NOMO-1 treated with DMSO at 0.1 percent for 48 hours (cell line): ENCODE results near the gene SLC22A7.
"Not testable (repeated sequence)": the region's sequence is repeated elsewhere in the genome, so short reads cannot be mapped to it uniquely, and the experiment has no call there.

Experiments used
- DNase-seq: peaks from one replicate; lab custom pipeline; 2025; ENCODE audit not compliant: unreplicated experiment; lab: John Stamatoyannopoulos, UW

The SLC22A7 gene

DNA sequence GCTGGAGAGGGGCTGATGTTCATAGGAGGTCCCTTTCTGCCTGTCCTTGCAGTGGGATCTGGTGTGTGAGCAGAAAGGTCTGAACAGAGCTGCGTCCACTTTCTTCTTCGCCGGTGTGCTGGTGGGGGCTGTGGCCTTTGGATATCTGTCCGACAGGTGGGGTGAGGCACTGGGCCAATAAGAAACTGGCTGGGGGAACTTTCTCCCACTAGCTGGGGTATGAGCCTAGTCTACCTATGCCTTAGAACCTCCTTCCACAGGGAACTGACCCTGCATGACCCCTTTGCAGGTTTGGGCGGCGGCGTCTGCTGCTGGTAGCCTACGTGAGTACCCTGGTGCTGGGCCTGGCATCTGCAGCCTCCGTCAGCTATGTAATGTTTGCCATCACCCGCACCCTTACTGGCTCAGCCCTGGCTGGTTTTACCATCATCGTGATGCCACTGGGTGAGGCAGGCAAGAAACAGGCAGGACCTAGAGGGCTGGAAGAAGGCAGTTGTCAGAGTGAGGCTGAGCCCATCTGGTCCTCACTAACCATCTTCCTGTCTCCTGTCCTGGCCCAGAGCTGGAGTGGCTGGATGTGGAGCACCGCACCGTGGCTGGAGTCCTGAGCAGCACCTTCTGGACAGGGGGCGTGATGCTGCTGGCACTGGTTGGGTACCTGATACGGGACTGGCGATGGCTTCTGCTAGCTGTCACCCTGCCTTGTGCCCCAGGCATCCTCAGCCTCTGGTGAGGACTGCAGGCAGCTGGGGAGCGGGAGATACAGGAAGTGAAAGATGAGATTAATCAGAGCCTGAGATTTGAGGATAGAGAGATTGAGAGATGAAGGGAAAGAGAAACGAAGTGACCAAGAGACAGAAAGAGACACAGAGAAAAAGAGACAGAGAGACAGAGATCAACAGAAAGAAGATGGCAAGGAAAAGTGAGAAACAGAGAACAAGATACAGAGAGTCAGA, 1.6 kb downstream of the SLC22A7 start:
- peak; percentile 7 for DNase-seq

DNA sequence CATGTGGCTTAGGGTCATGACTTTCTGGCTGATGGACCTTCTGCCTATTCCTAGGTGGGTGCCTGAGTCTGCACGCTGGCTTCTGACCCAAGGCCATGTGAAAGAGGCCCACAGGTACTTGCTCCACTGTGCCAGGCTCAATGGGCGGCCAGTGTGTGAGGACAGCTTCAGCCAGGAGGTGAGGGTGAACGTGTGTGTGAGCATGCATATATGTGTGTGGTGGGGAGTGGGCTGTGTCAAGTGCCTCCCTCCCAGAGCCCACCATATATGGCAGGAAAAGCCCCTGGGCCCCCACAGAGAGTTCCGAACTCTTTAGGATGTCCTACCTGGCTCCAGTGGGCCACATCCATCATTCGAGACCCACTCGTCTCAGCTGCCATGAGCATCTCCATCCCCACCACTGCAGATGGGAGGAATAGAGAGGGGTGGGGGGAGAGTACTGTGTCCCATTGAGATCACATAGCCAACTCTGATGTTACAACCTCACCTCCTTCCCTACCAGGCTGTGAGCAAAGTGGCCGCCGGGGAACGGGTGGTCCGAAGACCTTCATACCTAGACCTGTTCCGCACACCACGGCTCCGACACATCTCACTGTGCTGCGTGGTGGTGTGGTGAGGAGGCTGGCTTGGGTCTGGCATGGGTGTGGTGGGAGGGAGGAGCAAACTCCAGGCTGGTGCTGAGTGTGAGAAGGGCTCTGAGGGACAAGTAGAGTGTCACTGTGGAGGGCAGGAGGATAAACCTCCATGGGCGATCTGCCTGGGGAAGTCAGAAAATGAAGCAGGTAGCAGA, 3.2 kb downstream of the SLC22A7 start:
- DNase-seq = no peak

DNA sequence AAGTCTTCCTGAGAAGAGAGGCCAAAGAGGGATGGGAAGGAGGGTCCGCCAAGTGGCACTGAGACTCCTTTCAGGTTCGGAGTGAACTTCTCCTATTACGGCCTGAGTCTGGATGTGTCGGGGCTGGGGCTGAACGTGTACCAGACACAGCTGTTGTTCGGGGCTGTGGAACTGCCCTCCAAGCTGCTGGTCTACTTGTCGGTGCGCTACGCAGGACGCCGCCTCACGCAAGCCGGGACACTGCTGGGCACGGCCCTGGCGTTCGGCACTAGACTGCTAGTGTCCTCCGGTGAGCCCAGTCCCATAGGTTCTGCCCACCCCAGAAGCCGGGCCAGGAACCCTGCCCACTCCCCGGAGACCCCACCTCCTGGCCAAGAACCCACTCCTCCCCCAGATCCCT, 4.1 kb downstream of the SLC22A7 start:
- no peak for DNase-seq

DNA sequence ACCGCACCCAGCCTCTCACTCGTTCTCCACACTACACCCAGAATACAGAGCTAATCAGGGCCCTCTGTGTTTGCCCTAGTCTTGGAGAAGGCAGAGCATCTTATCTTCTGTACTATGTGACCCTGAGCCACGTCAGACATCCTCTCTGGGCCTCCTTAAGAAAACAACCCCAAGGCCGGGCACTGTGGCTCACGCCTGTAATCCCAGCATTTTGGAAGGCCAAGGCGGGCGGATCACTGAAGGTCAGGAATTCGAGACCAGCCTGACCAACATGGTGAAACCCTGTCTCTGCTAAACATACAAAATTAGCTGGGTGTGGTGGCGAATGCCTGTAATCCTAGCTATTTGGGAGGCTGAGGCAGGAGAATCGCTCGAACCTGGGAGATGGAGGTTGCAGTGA, 4.9 kb downstream of the SLC22A7 start:
- not testable (repeated sequence) for DNase-seq

DNA sequence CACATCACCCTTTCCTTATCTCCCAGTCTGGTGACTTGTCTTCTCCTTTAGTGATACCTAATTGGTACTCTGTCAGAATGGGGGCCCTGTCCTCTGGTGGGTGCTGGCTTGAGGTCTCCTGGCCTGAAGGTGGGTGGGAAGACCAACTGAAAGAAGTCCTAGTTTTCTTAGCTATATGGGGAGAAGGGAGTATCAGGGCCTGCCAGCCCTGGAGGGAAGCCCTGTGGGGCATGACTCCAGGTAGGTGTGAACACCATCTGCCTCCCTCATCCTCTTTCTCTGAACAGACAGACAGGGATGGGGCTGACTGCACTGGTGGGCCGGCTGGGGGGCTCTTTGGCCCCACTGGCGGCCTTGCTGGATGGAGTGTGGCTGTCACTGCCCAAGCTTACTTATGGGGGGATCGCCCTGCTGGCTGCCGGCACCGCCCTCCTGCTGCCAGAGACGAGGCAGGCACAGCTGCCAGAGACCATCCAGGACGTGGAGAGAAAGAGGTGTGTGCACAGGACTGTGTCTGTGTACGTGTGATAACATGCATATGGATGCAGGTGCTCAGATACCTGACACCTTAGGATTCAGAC, 5.8 kb downstream of the SLC22A7 start:
- no peak for DNase-seq

DNA sequence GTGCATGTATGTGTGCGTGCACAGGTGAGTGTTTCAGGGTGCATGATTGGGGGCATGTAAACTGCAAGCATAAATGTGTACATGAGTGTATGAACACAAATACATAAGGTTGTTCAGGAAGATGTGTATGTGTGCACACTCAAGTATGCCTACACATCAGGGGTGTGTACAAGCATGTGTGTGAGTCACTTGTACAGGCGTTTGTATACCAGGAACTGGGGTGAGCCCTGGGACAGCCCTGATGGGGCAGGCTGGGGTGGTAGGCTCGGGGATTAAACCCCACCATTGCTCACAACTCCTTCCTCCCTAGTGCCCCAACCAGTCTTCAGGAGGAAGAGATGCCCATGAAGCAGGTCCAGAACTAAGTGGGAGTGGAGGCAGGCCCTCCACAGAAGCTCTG, 6.3 kb downstream of the SLC22A7 start:
- DNase-seq = no peak

DNA sequence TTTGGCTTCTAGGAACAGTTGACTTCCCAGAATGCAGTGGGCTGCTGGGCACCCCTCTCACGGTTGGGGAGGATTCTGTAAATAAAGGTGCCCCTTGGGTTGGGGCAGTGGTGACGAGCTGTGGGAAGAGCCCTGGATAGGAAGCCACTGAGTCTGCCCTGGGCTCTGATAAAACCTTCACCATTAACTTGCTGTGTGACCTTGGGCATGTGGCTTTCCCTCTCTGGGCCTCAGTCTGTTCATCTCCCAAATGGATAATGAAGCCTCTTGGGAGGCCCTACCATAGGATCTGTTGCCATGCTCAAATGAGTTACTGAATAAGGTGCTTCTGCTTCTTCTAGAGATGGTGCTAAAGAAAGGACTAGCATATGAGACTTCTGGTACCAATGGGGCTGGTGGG, 6.8 kb downstream of the SLC22A7 start:
- no peak for DNase-seq

DNA sequence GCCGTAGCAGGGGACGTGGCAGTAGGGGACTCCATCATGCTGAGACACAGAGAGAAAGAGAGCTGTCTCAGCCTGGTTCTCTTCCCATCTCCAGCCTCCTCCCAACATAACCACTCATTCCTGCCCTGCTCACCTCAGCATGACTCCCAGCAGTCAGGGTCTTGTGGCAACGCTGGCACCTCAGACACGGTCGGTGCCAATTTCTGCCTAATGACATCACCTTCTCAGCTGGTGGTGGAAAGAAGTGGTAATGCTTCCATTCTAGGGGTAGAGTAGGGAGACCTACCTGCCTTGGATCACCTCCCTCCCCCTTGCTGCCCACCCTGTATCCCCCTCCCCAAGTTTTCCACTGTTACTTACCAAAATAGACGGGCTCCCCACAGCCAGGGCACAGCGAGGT, 8.0 kb downstream of the SLC22A7 start:
- DNase-seq = no peak

DNA sequence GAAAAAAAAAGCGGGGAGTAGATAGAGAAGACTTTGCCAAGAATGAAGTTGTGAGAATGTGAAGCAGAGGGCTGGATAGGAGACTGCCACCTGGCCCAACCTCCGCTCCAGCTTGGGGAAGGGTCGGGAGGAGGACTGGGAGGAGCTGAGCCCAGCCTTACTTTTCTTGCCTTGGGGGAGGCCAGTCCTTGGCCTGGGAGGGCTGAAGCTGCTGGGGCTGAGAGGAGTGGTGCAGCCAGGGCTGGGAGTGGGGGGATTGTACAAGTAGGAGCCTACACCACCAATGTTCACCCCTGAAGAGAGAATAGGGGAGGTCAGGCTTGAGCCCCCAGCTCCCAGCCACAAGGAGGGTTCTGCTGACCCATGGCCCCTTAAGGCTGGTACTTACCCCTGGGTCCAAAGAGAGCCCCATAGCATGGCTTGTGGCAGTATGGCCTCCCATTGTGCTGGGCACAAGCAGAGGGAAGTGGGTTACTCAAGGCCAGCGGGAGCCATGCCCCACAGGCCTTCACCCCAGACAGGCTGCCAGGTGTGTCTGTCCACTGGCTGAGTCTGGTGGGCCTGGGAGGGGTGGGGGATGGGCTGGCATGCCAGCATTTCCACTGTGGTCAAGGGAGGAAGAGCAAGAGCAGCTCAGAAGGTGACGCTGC, 9.5 kb downstream of the SLC22A7 start:
- DNase-seq = no peak

DNA sequence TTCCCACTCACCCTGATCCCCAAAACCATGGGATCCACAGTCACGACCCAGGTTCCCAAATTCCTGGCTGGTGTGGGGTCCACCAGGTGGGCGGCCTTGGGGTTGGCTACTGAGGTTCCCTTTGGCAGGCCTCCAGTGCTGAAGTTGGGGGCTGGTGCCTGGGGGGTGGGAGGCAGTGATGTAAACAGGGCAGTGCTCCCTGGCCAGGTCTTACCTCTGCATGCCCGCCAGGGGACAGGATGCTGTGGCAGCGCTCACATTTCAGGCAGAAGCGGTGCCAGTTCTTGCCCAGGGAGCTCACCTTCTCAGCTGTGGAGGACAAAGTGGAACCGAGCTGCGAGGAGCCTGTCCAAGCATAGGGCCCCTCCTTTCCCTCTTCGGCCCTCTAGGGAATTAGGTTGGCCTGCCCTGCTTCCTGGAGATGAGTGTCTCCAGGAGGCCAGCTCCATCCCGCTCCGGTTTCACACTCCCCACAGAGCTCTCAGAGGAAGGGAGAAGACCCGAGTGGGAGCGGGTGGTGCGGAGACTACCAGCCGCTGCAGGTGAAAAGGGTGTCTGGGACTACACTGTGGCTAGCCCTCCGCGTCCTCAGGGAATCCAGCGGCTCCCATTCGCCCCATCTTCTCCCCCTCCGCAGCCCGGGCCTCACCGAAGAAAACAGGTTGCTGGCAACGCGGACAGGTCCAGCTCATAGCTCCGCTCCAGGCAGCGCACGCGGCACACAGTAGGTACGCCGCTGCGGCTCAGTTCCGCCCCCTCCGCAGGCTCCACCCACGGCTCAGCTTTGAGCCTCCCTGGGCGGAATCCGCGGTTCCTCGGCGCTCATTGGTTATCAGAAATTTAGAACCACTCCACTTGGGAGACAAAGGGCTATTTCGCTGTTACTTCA, 10.3 kb downstream of the SLC22A7 start, which contains the start of gene CRIP3:
Gene CRIP3, minus strand, starts transcription at position 726 of the 889 bp plus-strand sequence. Its CDS starts 34 bp downstream, at position 692.
- no peak for DNase-seq

DNA sequence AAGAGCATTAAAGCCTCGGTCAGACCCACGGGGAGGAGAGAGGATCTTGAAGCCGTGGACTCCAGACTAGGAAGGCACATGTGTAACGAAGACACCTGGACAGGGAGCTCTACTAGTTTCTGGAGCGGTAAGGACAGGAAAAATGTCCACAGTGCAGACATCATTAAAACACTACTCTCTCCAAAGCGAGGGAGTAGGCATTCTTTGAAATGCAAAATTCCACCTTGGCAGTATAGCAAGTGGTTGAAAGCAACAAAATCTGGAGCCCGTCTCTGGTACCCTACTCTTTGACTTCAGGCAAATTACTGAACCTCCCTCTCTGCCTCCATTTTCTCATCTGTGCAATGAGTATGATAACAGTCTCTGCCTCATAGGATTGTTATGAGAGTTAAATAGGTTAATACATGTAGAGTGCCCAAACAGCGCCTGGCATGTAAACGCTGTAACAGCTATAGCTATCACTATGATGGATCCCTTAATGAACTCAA, 11.0 kb downstream of the SLC22A7 start:
- DNase-seq = no peak

DNA sequence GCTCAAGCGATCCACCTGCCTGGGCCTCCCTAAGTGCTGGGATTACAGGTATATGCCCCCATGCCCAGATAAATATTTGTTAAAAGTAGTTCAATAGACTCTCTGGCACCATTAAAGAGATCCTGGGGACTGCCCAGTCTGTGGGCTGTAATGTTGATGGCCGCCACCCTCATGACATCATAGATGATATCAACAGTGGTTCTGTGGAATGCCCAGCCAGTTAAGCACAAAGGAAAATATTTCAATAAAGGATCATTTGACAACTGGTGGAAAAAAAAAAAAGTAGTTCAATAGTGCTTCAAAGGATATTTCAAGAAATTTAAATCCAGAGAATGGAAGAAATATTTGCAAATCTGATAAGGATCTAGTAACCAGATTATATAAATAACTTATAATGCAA, 12.1 kb downstream of the SLC22A7 start:
- DNase-seq = no peak

DNA sequence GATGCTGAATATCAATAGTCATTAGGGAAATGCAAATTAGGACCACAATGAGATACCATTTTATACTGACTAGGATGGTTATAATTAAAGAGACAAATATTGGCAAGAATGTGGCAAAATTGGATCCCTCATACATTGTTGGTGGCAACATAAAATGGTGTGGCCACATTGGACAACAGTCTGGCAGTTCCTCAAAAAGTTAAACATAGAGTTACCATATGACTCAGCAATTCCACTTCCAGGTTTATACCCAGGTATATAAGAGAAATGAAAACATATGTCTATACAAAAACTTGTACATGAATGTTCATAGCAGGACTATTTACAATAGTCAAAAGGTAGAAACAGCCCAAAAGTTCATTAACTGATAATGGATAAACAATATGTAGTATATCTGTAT, 12.6 kb downstream of the SLC22A7 start:
- DNase-seq = peak; percentile 83

DNA sequence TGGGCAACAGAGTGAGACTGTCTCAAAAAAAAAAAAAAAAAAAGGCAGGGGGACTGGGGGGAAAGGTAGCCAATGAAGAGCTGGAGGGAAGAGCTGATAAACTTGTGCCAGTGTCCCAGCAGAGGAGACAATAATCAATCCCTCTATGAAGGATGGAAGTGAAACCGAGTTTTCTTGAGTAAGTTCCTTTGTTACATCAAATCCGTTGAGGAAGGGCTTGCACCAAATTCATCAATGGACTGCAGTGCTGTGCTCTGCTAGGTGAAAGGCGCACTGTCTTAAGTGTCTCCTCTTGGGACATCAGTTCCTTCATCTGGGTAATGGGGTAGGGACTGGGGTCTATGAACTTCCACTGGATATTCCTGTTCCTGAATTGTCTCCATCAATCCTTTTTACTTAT, 13.6 kb downstream of the SLC22A7 start:
- peak; percentile 82 for DNase-seq

DNA sequence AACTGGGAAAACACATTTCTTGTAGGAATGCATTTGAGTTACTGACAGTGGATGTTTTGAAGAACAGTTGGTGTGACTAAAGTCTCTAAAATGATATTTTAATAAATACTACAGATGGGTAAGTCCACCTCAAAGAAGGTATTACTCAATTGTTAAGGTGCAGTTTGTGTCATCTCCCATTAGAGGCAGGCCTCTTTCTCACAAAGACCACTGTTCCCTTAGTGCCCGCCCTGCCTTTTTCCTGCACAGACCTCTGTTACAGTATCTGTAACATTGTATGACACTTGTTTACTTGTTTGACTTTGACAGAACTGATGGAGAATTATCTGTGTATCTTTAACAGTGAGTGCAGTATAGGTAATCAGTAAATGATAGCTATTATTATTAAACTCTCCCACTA, 15.8 kb downstream of the SLC22A7 start:
- DNase-seq = no peak

DNA sequence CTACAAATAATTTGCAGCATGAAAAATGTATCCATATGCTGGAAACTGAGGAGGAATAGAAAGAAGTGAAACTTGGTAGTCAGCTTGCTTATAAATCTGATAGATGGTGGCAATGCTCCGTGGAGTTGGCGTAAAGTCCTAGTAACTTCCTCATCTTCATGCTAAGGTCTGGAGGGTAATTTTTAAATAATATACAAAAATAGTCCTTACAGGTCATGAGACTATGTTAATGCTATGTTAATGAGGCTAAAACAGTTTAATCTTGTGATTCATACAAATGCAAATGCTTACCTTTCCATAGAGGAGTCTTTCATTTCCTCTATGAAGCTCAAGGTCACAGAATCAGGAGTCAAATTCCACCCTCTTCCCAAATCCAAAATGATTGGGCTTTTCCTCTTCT, 20.0 kb downstream of the SLC22A7 start:
- DNase-seq = peak; percentile 64

DNA sequence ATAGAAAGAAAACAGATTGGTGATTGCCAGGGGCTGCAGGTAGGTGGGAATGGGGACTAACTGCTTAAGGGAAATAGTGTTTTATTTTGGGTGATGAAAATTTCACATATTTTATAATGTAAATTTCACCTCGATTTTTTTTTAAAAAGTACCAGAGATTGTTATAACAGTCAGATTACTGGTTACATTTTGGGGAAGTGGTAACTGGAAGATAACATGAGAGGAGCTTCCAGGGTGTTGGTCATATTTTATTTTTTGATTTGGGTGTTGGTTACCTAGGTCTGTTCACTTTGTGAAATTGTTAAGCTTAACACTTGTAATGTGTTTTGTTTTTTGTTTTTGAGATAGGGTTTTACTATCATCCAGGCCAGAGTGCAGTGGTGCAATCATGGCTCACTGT, 27.8 kb downstream of the SLC22A7 start:
- peak; percentile 32 for DNase-seq

DNA sequence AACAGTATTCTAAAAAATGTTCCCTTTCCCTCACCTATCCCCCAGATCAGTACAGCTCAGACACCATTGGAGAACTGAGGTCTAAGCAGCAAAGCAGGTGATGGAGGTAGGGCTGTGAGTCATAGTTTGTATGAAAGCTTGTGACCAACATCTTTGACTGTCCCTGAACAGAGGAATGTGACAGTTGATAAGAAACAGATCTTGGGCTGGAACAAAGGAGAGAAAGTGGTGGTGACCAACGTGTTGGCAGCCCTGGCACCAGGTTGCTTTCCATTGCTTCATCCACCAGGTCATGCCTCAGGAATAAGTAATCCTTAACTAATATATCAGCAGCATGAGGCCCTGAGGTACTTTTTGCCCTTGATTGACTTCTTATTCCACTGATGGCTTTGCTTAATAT, 30.5 kb downstream of the SLC22A7 start:
- no peak for DNase-seq

DNA sequence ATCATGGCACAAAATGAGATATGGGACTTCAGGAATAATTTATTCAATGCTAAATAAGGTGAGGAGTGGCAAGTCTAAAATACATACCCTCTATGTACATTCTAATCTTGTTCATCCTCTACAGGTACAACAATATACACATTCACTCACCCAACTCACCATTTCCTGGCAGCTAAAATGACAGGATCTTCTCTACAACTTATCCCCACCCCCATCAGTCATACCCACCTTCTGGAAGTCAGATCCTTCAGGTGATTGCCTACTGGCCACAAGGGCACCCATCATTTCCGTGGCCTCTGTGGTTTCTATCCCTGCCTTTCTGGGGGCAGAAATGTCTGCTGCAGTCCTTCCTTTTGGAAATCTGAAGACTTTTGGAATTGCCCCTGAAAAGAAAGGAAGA, 33.4 kb downstream of the SLC22A7 start:
- no peak for DNase-seq

DNA sequence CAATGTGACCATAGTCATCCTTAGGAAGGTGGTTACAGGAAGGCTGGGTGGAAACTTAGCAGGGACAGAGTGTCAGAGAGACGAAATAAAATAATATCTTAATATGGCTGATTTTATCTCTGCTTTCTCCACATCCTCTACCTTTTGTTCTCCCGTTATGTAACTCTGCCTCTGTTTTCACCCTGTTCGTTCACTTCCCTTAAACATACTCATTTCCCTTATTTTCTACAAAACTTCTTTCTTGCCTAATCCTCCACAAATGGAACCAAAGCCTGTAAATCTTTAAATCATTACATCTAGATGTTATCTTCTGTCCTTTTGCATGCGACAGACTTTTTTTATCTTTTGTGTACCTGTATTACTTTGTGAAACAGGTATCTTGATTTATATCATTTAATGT, 33.8 kb downstream of the SLC22A7 start:
- DNase-seq = peak; percentile 88
